GM20000 (cell line): ENCODE data around the gene ABCC2.

ENCODE experiments used
- DNase-seq: peaks from one replicate; pipeline ENCODE4 v3.0.0; 2012; ENCODE audit warnings: low spot score
- CTCF ChIP-seq: IDR thresholded peaks from 2 replicates; pipeline ENCODE4 v1.5.1; 2012; ENCODE audit warnings: mild to moderate bottlenecking, control low read depth; ENCODE audit errors: extremely low read depth, missing control alignments

The ABCC2 gene

DNA sequence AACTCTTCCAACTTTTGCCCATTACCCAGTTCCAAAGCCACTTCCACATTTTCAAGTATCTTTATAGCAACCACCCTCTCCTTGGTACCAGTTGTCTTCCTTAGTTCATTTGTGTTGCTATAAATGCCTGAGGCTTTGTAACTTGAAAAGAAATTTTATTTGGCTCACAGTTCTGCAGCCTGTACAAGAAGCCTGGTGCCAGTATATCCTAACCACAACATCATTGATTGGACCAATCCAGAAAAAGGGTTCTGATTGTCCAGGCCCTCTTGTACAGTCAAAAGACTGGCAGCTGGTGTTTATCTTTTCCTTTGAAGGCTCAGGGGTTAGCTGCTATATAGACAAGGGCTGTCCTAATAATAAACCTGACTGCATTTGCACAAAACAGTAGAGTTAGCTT lies 21.1 kb upstream of the ABCC2 start:
- no peak for DNase-seq
- TF ChIP-seq CTCF: no peak

GRCh38 chr10:99765672-99766301 lies 16.7 kb upstream of the ABCC2 start:
- TF ChIP-seq CTCF: no peak
- peak; percentile 33 for DNase-seq

GRCh38 chr10:99766302-99766681 lies 16.1 kb upstream of the ABCC2 start:
- DNase-seq: peak; percentile 34
- TF ChIP-seq CTCF: no peak

DNA sequence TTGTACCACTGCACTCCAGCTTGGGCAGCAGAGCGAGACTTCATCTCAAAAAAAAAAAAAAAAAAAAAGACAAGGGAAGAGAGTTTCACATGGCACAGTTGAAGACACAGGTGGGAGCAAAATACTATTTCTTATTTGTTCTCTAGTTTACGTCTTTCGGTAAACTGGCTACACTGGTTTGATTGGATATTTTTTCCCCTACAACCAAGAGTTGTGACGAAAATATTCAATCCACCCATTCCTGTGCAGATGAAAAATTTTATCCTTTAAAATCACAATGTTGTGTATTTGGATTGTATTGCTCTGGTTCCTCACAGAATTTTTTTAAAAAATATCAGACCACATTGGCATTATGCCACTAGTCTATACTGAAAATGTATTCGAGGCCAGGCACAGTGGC lies 14.5 kb upstream of the ABCC2 start:
- TF ChIP-seq CTCF: no peak

GRCh38 chr10:99768556-99768955 lies 13.9 kb upstream of the ABCC2 start:
- no peak for TF ChIP-seq CTCF
- no peak for DNase-seq

More for the DNA sequence above, 14.5 kb upstream of the ABCC2 start:
- no peak for DNase-seq

- no peak for TF ChIP-seq CTCF
These were observed 12.7 kb upstream of the ABCC2 start for GRCh38 chr10:99769706-99770105.

DNA sequence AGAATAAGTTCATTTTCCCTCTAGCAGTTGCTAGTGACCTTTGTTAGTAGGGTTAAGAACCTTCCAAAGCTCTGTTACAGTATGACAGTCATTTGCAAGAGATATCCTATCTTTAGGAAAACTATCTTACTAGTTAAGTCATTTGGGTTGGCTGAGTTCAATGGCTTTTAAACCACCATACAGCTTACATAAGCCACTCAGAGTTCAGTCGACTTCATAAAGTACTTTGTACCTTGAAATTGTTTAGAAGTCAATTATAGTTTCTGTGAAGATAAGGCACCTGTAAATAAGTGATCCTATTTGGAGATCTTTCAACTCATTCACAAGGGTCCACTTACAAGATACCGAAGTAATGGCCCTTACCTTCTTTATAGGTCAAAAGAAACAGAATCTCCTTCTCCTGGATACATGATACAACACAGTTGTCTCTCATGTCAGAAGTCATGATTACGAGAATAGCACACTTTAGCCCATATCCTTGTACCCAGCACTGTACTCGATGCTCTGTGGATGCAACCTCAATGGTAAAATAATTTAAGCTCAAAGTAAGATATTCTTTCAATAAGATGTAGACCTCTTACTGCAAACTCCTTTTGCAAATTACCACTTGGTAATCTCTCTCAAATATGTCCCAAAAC lies 11.9 kb upstream of the ABCC2 start:
- TF ChIP-seq CTCF: no peak
- DNase-seq: no peak

More at GRCh38 chr10:99769706-99770105, 12.7 kb upstream of the ABCC2 start:
- no peak for DNase-seq
